Hypothalamus (tissue), 51 donors: ENCODE measurements around the gene OR51V1.
"Not testable (repeated sequence)": the region's sequence is repeated elsewhere in the genome, so short reads cannot be mapped to it uniquely, and the experiment has no call there.

Experiments used
- DNase-seq, 51 donors: peaks; one replicate each; lab custom pipeline; 2025; lab: John Stamatoyannopoulos, UW

Gene OR51V1

DNA sequence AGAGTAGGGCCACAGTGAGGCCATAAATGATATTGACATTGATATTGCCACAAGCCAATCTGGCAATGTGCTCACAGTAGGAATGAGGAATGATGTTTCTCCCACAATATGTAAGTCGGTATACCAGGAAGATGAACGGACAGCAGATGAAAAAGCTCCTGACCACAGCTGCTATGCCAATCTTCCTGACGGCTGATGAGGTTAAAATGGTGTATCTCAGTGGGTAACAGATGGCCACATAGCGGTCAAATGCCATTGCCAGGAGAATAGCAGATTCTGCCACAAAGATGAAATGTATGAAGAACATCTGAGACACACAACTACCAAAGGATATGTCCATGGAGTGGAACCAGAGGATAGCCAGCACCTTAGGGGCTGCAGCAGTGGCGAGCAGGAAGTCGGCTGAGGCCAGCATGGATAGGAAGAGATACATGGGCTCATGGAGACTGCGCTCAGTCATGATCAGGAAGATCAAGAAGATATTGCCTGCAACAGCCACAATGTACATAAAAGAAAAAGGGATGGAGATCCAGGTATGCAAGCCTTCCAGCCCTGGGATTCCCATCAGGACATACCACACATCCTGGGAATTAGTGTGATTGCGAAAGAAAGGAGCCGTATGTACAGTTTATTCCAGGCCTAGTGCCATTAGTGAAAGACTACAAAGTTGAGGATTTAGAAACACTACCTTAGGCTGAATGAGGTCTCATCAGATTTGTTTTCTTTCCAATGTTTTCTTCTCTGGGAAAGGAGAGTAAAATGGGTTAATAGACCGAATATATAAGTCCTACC lies 22.2 kb downstream of the OR51V1 start:
- no peak for DNase-seq

- no peak for DNase-seq
Observed at GRCh38 chr11:5174934-5175333, 25.5 kb downstream of the OR51V1 start.

DNA sequence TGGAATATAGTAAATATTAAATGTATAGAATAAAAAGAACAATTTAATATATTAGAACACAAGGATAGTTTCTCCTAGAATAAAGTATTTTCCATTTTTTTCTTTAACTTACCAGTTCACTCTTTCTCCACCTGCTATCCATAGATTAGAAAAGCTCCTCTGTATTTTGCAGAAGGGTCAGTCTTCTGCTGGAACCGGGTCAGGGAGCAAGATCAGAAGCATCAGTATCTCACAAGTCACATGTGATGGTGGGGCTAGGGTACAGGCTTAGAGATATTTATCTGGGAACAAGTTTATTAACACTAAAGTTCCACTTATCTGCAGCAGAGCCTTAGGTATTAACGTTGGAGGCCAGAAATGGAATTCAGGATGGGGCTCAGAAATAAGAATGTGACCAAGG lies 28.6 kb downstream of the OR51V1 start:
- no peak for DNase-seq

DNA sequence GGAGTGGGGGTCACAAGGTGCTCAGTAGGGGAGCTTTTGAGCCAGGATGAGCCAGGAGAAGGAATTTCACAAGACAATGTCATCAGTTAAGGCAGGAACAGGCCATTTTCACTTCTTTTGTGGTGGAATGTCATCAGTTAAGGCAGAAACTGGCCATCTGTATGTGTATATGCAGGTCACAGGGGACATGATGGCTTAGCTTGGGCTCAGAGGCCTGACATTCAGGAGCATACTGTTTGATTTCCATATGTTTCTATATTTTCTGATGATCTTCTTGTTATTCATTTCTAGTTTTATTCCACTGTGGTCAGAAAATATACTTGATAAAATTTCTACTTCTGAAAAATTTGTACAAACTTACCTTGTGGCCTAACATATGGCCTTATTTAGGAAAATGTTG lies 34.6 kb downstream of the OR51V1 start:
- DNase-seq, result not testable (repeated sequence)

DNA sequence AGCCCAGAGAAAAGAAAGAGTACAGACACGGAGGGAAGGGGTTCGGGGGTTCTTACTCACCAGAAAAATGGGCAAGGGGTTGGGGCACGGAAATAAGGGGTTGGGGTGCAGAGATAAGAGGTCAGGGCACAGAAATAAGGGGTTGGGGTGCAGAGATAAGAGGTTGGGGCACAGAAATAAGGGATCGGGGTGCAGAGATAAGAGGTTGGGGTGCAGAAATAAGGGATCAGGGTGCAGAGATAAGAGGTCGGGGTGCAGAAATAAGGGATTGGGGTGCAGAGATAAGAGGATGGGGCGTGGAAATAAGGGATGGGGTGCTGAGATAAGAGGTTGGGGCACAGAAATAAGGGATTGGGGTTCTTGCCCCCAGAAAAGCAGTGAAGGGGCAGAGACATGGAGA lies 35.7 kb downstream of the OR51V1 start:
- not testable (repeated sequence) for DNase-seq

GRCh38 chr11:5161045-5161444 lies 39.4 kb downstream of the OR51V1 start:
- not testable (repeated sequence) for DNase-seq

- DNase-seq, result not testable (repeated sequence)
Observed at GRCh38 chr11:5160217-5160616, 40.3 kb downstream of the OR51V1 start.

- no peak for DNase-seq
Observed at GRCh38 chr11:5159806-5160205, 40.7 kb downstream of the OR51V1 start.

GRCh38 chr11:5154657-5155056 lies 45.8 kb downstream of the OR51V1 start, which contains the start of gene OR52A1:
TSS of gene OR52A1 (minus strand) at chr11:5154757. CDS start at chr11:5152369, 2,388 bp downstream.
- DNase-seq, result no peak

DNA sequence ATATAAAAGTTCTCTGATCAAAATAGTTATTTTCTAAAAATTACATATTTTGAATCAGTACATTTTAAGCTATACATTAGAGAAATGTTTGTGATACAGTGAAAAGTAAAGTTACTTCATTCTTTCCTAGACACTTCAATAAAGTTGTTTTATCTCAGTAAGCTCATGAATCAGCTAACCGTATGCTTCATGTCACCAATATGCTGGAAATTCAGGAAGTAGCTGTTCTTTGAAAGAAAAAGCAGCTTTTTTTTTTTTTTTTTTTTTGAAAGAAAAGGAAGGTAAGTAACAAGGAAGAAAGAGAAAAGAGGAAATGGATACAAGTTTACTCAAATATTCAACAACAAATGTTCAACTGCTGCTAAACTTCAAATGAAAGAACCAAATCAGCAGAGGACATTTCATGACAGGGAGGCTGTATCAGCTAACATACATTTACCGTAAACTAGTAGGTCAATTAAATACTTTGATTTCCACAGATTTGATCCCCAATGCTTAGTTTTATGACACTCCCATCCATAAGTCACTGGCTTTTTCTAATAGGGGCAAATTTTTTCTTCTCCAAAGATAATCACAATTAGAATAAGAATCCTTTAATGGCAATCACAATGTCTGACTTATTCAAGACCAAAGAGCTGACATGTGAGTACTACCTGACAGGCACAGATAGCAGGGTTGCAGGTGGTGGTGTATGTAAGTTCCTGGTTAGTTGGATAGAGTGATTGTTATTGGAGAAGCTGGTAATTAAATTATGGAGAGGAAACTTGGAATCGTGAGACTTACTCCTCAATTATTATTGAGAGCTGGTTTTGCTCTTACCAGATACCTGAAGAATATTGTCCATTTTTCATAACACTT lies 46.7 kb downstream of the OR51V1 start:
- DNase-seq, result no peak

- no peak for DNase-seq
Observed at GRCh38 chr11:5151713-5152153, 48.7 kb downstream of the OR51V1 start.
